ENCODE results near the gene TRO. TPM values are rescaled to one million over a fixed set of nuclear protein-coding genes. Genes with fewer than 3 reads are reported as not detected.

TRO gene
- total and polyA plus RNA-seq, 2 donors (not counting 1 experiment from before 2014, with no cell fraction given), result 13.0 to 13.6 TPM

GRCh38 chrX:54934890-54935289 lies 14.3 kb downstream of the TRO start:
- no peak overlapping the region for H2AFZ ChIP-seq (ENCODE audit: low read length)
- H3K27me3 ChIP-seq (ENCODE audit: control insufficient read depth, insufficient read depth, low read length), result no peaks in the 10 kb centered on the region
- TF ChIP-seq EZH2 (IDR thresholded peaks at IDR 0.05; ENCODE audit: low read length, missing control alignments), result no peak
- H3K9ac ChIP-seq (ENCODE audit: insufficient read depth, low read length), result no peak overlapping the region
- H4K20me1 ChIP-seq (ENCODE audit: control insufficient read depth, extremely low read depth, insufficient read depth, low read length), result no peaks in the 10 kb centered on the region
- H3K4me2 ChIP-seq (ENCODE audit: extremely low read depth, insufficient read depth, low read length), result no peak overlapping the region
- DNase-seq (ENCODE audit: low read depth in 2 of 2), result no peak
- no peaks in the 10 kb centered on the region for H3K36me3 ChIP-seq (ENCODE audit: control insufficient read depth, insufficient read depth, low read length)
- no peaks in the 10 kb centered on the region for H3K79me2 ChIP-seq (ENCODE audit: control insufficient read depth, insufficient read depth, low read length)
- no peaks in the 10 kb centered on the region for H3K9me3 ChIP-seq (ENCODE audit: control insufficient read depth, insufficient read depth, low read depth, low read length)
- no peak overlapping the region for H3K27ac ChIP-seq (ENCODE audit: insufficient read depth, low read length)
- no peak overlapping the region for H3K4me3 ChIP-seq (replicated peaks in 1 of 4; ENCODE audit: control extremely low read depth in 1 of 4, insufficient read depth in 1 of 4, low read depth in 3 of 4, low read length in 4 of 4)
- no peaks in the 10 kb centered on the region for H3K4me1 ChIP-seq (ENCODE audit: control insufficient read depth, extremely low read depth, insufficient read depth, low read length)

DNA sequence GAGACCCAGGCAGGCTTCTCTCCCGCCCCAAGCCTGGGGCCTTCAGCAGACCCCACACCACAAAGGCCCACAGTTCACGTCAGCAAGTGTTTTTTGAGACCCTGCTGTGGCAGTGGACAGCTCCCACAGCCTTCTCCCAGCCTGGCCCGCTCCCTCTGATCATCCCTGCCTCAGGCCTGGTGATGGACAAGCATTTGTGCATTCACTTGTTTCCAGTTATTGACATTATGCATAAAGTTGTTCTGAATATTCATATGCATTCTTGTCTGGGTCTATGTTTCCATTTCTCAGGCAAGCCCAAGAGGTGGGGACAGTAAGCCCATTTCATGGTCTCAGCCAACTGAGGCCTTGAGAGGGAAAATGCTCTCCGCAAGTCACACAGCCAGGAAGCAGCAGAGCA lies 14.7 kb downstream of the TRO start:
- no peak overlapping the region for H3K27ac ChIP-seq (ENCODE audit: insufficient read depth, low read length)

GRCh38 chrX:54937416-54937815 lies 16.8 kb downstream of the TRO start:
- Histone ChIP-seq H3K9me3 (ENCODE audit: control insufficient read depth, insufficient read depth, low read depth, low read length) (no peaks in the 10 kb centered on the region), H4K20me1 (ENCODE audit: control insufficient read depth, extremely low read depth, insufficient read depth, low read length) (no peaks in the 10 kb centered on the region), H3K79me2 (ENCODE audit: control insufficient read depth, insufficient read depth, low read length) (no peaks in the 10 kb centered on the region), H3K27me3 (ENCODE audit: control insufficient read depth, insufficient read depth, low read length) (no peaks in the 10 kb centered on the region), H3K27ac (ENCODE audit: insufficient read depth, low read length) (no peak overlapping the region), H3K4me2 (ENCODE audit: extremely low read depth, insufficient read depth, low read length) (no peak overlapping the region), H3K36me3 (ENCODE audit: control insufficient read depth, insufficient read depth, low read length) (no peaks in the 10 kb centered on the region), H3K9ac (ENCODE audit: insufficient read depth, low read length) (no peak overlapping the region), H3K4me1 (ENCODE audit: control insufficient read depth, extremely low read depth, insufficient read depth, low read length) (no peaks in the 10 kb centered on the region), H2AFZ (ENCODE audit: low read length) (no peak overlapping the region), H3K4me3 (replicated peaks in 1 of 4; ENCODE audit: control extremely low read depth in 1 of 4, insufficient read depth in 1 of 4, low read depth in 3 of 4, low read length in 4 of 4) (no peak overlapping the region)
- DNase-seq (ENCODE audit: low read depth in 2 of 2), result no peak
- TF ChIP-seq CTCF (conservative IDR thresholded peaks at IDR 0.05 in 1 of 2, IDR thresholded peaks at IDR 0.05 in 1 of 2; ENCODE audit: low read depth in 1 of 2, low read length in 2 of 2) (no peak), EZH2 (IDR thresholded peaks at IDR 0.05; ENCODE audit: low read length, missing control alignments) (no peak)

More for the DNA sequence above, 14.7 kb downstream of the TRO start:
- Histone ChIP-seq H3K9ac (ENCODE audit: insufficient read depth, low read length) (no peak overlapping the region), H3K4me3 (replicated peaks in 1 of 4; ENCODE audit: control extremely low read depth in 1 of 4, insufficient read depth in 1 of 4, low read depth in 3 of 4, low read length in 4 of 4) (no peak overlapping the region), H3K79me2 (ENCODE audit: control insufficient read depth, insufficient read depth, low read length) (no peaks in the 10 kb centered on the region), H3K4me1 (ENCODE audit: control insufficient read depth, extremely low read depth, insufficient read depth, low read length) (no peaks in the 10 kb centered on the region), H3K27me3 (ENCODE audit: control insufficient read depth, insufficient read depth, low read length) (no peaks in the 10 kb centered on the region), H3K36me3 (ENCODE audit: control insufficient read depth, insufficient read depth, low read length) (no peaks in the 10 kb centered on the region), H4K20me1 (ENCODE audit: control insufficient read depth, extremely low read depth, insufficient read depth, low read length) (no peaks in the 10 kb centered on the region), H3K9me3 (ENCODE audit: control insufficient read depth, insufficient read depth, low read depth, low read length) (no peaks in the 10 kb centered on the region), H2AFZ (ENCODE audit: low read length) (no peak overlapping the region), H3K4me2 (ENCODE audit: extremely low read depth, insufficient read depth, low read length) (no peak overlapping the region)
- TF ChIP-seq CTCF (conservative IDR thresholded peaks at IDR 0.05 in 1 of 2, IDR thresholded peaks at IDR 0.05 in 1 of 2; ENCODE audit: low read depth in 1 of 2, low read length in 2 of 2) (no peak), EZH2 (IDR thresholded peaks at IDR 0.05; ENCODE audit: low read length, missing control alignments) (no peak)
- DNase-seq (ENCODE audit: low read depth in 2 of 2), result no peak

Data from fibroblast of lung (primary cell).